MM.1S (cell line): ENCODE measurements around the gene IL9R.

ENCODE experiments used
- DNase-seq: peaks from one replicate; pipeline ENCODE4 v3.0.0-alpha.2; 2015
- H2AFZ ChIP-seq: fragments of 300-600 bp; sonication (generic); 2 replicates; pipeline ENCODE4 v1.6.0; 2016; ENCODE audit warnings: antibody characterized with exemption, low read length
- H3F3A ChIP-seq: fragments of 300-600 bp; sonication (generic); 2 replicates; pipeline ENCODE4 v1.6.1; 2016; ENCODE audit warnings: mild to moderate bottlenecking, antibody characterized with exemption, low read length, moderate library complexity, mixed read lengths; ENCODE audit not compliant: insufficient read depth
- H3K27ac ChIP-seq: fragments of 300-600 bp; sonication (generic); 2 replicates; pipeline ENCODE4 v1.5.1; 2016; ENCODE audit warnings: mild to moderate bottlenecking, low read length
- H3K27me3 ChIP-seq: fragments of 300-600 bp; sonication (generic); replicated peaks from 2 replicates; pipeline ENCODE4 v1.6.0; 2016; ENCODE audit warnings: low read length; ENCODE audit not compliant: insufficient read depth
- H3K36me3 ChIP-seq: fragments of 300-600 bp; sonication (generic); replicated peaks from 2 replicates; pipeline ENCODE4 v1.6.1; 2016; ENCODE audit warnings: mild to moderate bottlenecking, low read length, mixed read lengths; ENCODE audit not compliant: insufficient read depth
- H3K4me1 ChIP-seq: fragments of 300-600 bp; sonication (generic); 2 replicates; pipeline ENCODE4 v1.6.1; 2016; ENCODE audit warnings: low read length, mixed read lengths
- H3K4me2 ChIP-seq: fragments of 300-600 bp; sonication (generic); 2 replicates; pipeline ENCODE4 v1.6.0; 2016; ENCODE audit warnings: low read depth, low read length
- H3K4me3 ChIP-seq: fragments of 300-600 bp; sonication (generic); 2 replicates; pipeline ENCODE4 v1.5.1; 2016; ENCODE audit warnings: low read length, mixed read lengths
- H3K79me2 ChIP-seq: fragments of 300-600 bp; sonication (generic); 2 replicates; pipeline ENCODE4 v1.6.1; 2016; ENCODE audit warnings: mixed run types, low read length, mixed read lengths
- H3K9ac ChIP-seq: fragments of 300-600 bp; sonication (generic); 2 replicates; pipeline ENCODE4 v1.6.1; 2016; ENCODE audit warnings: low read length, mixed read lengths
- H3K9me2 ChIP-seq: fragments of 300-600 bp; sonication (generic); replicated peaks from 2 replicates; pipeline ENCODE4 v1.6.1; 2016; ENCODE audit warnings: mild to moderate bottlenecking, low read length, mixed read lengths; ENCODE audit not compliant: insufficient read depth
- H3K9me3 ChIP-seq: fragments of 300-600 bp; sonication (generic); replicated peaks from 2 replicates; pipeline ENCODE4 v1.6.1; 2016; ENCODE audit warnings: mild to moderate bottlenecking, low read length, mixed read lengths; ENCODE audit not compliant: insufficient read depth
- H4K20me1 ChIP-seq: fragments of 300-600 bp; sonication (generic); 2 replicates; pipeline ENCODE4 v1.6.1; 2016; ENCODE audit warnings: mild to moderate bottlenecking, low read length, moderate library complexity, mixed read lengths; ENCODE audit not compliant: insufficient read depth
- EZH2 ChIP-seq: fragments of 300-600 bp; sonication (generic); optimal IDR thresholded peaks from 2 replicates; pipeline ENCODE3; 2017; ENCODE audit warnings: low read depth, mild to moderate bottlenecking, antibody characterized with exemption, low read length, mixed read lengths
- EZH2phosphoT487 ChIP-seq: fragments of 300-600 bp; sonication (generic); IDR thresholded peaks from 2 replicates; pipeline ENCODE4 v1.6.1; 2018; ENCODE audit warnings: antibody characterized with exemption, low read length
- TF ChIP-seq, protein P1 (sequence below): fragments of 300-600 bp; sonication (generic); IDR thresholded peaks from 2 replicates; pipeline ENCODE4 v1.5.1; 2016; ENCODE audit warnings: antibody characterized with exemption, low read length, mixed read lengths

Gene IL9R

DNA sequence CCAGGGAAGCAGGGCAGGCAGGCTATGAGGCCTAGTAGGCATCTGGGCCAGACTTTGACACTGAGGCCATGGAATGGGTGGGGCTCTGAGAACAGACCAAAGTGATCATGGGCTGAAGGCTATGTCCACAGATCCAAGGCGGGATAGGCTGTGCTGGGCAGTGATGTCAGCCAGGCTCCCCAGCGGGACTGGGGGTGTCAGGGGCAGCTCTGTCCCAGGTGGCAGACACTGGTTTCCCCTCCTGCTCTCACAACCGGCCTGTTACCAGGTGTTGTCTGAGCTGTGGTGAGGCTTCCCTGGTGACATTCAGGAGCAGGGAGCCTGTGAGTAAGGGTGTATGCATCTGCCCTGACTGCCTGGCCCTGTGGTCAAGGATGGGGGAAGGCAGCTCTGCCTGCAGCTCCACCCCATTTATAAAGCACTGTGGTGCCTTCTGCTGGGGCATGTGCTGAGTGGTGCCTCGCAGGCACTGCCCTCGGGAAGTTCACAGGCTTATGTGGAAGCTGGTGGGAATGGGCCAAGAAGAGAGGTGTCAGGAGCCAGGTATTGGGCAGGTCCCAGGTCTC, 2.9 kb downstream of the IL9R start:
- Histone ChIP-seq H3K27ac (no peak overlapping the region), H4K20me1 (no peaks in the 10 kb centered on the region), H3K27me3 (no peaks in the 10 kb centered on the region), H3K9me2 (no peaks in the 10 kb centered on the region), H2AFZ (no peak overlapping the region), H3K79me2 (no peaks in the 10 kb centered on the region), H3F3A (no peaks in the 10 kb centered on the region), H3K4me1 (no peaks in the 10 kb centered on the region), H3K36me3 (no peaks in the 10 kb centered on the region), H3K4me2 (no peak overlapping the region), H3K9ac (no peak overlapping the region), H3K4me3 (no peak overlapping the region), H3K9me3 (no peaks in the 10 kb centered on the region)
- TF ChIP-seq, protein P1, sequence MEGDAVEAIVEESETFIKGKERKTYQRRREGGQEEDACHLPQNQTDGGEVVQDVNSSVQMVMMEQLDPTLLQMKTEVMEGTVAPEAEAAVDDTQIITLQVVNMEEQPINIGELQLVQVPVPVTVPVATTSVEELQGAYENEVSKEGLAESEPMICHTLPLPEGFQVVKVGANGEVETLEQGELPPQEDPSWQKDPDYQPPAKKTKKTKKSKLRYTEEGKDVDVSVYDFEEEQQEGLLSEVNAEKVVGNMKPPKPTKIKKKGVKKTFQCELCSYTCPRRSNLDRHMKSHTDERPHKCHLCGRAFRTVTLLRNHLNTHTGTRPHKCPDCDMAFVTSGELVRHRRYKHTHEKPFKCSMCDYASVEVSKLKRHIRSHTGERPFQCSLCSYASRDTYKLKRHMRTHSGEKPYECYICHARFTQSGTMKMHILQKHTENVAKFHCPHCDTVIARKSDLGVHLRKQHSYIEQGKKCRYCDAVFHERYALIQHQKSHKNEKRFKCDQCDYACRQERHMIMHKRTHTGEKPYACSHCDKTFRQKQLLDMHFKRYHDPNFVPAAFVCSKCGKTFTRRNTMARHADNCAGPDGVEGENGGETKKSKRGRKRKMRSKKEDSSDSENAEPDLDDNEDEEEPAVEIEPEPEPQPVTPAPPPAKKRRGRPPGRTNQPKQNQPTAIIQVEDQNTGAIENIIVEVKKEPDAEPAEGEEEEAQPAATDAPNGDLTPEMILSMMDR: no peak
- TF ChIP-seq EZH2phosphoT487: no peak
- TF ChIP-seq EZH2: no peak
- DNase-seq: no peak

DNA sequence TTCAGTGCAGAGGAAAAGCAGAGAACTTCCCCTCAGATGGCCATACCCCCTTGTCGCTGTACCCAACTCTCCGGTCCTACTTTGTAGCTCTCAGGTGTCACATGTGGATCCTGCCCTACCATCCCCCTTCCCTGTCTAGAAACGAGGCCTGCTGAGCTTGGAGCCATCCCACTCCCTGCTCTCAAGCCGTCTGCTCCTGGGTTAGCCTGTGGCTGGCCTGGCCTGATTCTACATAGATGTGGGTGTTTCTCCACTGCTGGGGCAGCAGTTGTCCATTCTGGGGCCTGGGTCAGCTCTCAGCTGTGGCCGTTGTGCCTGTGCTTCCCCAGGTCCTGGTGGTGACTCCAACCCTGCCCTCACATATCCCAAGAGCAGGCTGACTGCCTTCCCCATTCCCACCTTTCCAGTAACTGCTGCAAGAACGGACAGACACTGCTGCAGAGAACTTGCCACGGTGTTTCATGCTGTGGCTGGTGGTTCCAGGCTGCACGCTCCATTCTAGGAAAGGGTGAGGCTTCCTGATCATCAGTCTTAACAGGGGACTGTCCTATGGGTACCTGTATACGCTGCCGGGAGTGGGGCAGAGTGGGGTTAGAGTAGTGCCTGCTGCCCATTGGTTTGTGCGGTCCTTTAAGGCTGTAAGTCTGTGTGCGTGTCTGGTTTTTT, 3.6 kb downstream of the IL9R start:
- Histone ChIP-seq H3K4me3 (no peak overlapping the region), H3K36me3 (no peaks in the 10 kb centered on the region), H3K9ac (no peak overlapping the region), H2AFZ (no peak overlapping the region), H3K4me2 (no peak overlapping the region), H4K20me1 (no peaks in the 10 kb centered on the region), H3K4me1 (no peaks in the 10 kb centered on the region), H3K9me2 (no peaks in the 10 kb centered on the region), H3F3A (no peaks in the 10 kb centered on the region), H3K79me2 (no peaks in the 10 kb centered on the region), H3K27me3 (no peaks in the 10 kb centered on the region), H3K9me3 (no peaks in the 10 kb centered on the region), H3K27ac (no peak overlapping the region)
- no peak for TF ChIP-seq EZH2phosphoT487
- TF ChIP-seq EZH2: no peak
- TF ChIP-seq, protein P1: no peak
- DNase-seq: no peak

DNA sequence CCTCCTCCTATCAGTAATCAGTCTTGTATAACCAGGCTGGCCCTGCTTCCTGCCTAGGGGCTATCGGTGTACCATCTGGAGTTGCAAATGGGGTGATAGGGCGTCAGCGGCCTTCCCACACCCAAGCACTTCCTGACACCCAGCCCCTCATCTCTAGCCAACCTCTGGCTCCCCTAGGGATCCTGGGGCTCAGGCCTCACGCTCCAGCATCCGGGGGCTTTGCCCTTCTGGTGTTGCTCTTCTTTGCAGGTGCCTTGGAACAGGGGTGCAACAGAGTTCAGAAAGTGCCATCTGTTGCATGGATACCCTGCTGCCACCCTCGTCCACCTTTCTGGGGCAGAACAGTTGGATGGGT, 4.1 kb downstream of the IL9R start:
- Histone ChIP-seq H4K20me1 (no peaks in the 10 kb centered on the region), H3K9me2 (no peaks in the 10 kb centered on the region), H3K4me2 (no peak overlapping the region), H3K4me3 (no peak overlapping the region), H3K9me3 (no peaks in the 10 kb centered on the region), H3K4me1 (no peaks in the 10 kb centered on the region), H2AFZ (no peak overlapping the region), H3K27ac (no peak overlapping the region), H3K9ac (no peak overlapping the region), H3K79me2 (no peaks in the 10 kb centered on the region), H3F3A (no peaks in the 10 kb centered on the region), H3K27me3 (no peaks in the 10 kb centered on the region), H3K36me3 (no peaks in the 10 kb centered on the region)
- TF ChIP-seq, protein P1: no peak
- TF ChIP-seq EZH2 (no peak), EZH2phosphoT487 (no peak)
- no peak for DNase-seq
